NCI-H2227 (cell line): ENCODE results near the gene SH3RF3.

ENCODE experiments used
- DNase-seq: peaks from one replicate; lab custom pipeline; 2025; ENCODE audit not compliant: unreplicated experiment; lab: John Stamatoyannopoulos, UW

The SH3RF3 gene

GRCh38 chr2:109460553-109461324, 331.7 kb downstream of the SH3RF3 start:
- no peak for DNase-seq

- no peak for DNase-seq
Measured at GRCh38 chr2:109463236-109463635, 334.2 kb downstream of the SH3RF3 start.

- DNase-seq: no peak
Measured at GRCh38 chr2:109463891-109464290, 334.9 kb downstream of the SH3RF3 start.

GRCh38 chr2:109466674-109467575, 337.9 kb downstream of the SH3RF3 start:
- DNase-seq: no peak

GRCh38 chr2:109467701-109468100, 338.7 kb downstream of the SH3RF3 start:
- DNase-seq: no peak

- DNase-seq: no peak
Measured at GRCh38 chr2:109468893-109469292, 339.9 kb downstream of the SH3RF3 start.

GRCh38 chr2:109471658-109472057, 342.7 kb downstream of the SH3RF3 start:
- no peak for DNase-seq

GRCh38 chr2:109472331-109472959, 343.4 kb downstream of the SH3RF3 start:
- no peak for DNase-seq

- DNase-seq: peak; percentile 18
Measured at GRCh38 chr2:109472974-109473373, 344.0 kb downstream of the SH3RF3 start.

- no peak for DNase-seq
Measured at GRCh38 chr2:109473616-109474318, 344.8 kb downstream of the SH3RF3 start.

GRCh38 chr2:109474319-109474825, 345.4 kb downstream of the SH3RF3 start:
- DNase-seq: no peak

- no peak for DNase-seq
Measured at GRCh38 chr2:109475531-109476210, 346.7 kb downstream of the SH3RF3 start.

- no peak for DNase-seq
Measured at GRCh38 chr2:109476641-109477441, 347.8 kb downstream of the SH3RF3 start.

GRCh38 chr2:109478906-109479493, 350.0 kb downstream of the SH3RF3 start:
- DNase-seq: no peak

GRCh38 chr2:109479804-109480203, 350.8 kb downstream of the SH3RF3 start:
- DNase-seq: no peak

- no peak for DNase-seq
Measured at GRCh38 chr2:109480486-109481195, 351.6 kb downstream of the SH3RF3 start.

- no peak for DNase-seq
Measured at GRCh38 chr2:109481196-109481555, 352.2 kb downstream of the SH3RF3 start.

GRCh38 chr2:109481599-109481998, 352.6 kb downstream of the SH3RF3 start:
- no peak for DNase-seq
